ENCODE data around the gene PILRB. TPM values are rescaled to one million over a fixed set of nuclear protein-coding genes. Genes with fewer than 3 reads are reported as not detected.
A peak's percentile ranks its signal among the peaks of the same experiment; 100 is the strongest.

The PILRB gene
- total RNA-seq, 1 experiment from 2014 or later: 60.2 TPM

- TF ChIP-seq JUND (IDR thresholded peaks at IDR 0.05) (no peak), SRF (IDR thresholded peaks at IDR 0.05; ENCODE audit: low read depth) (no peak), ZFX (IDR thresholded peaks at IDR 0.05) (no peak), CBX3 (IDR thresholded peaks at IDR 0.05; ENCODE audit: low read depth) (no peak), ZNF274 (IDR thresholded peaks at IDR 0.05; ENCODE audit: low read depth, low read length) (no peak)
- H3K9ac ChIP-seq (ENCODE audit: low read length): no peak overlapping the region
- BruUV-seq (replicated peaks): TSS peak; percentile 1
- intact Hi-C loops (cut with micrococcal nuclease): no loop called here
- no peak overlapping the region for H3K27ac ChIP-seq (ENCODE audit: low read depth, low read length)
- H4K20me1 ChIP-seq (ENCODE audit: insufficient read depth): no peaks in the 10 kb centered on the region
- H3K9me3 ChIP-seq (ENCODE audit: control insufficient read depth in 1 of 2, insufficient read depth in 1 of 2, low read depth in 1 of 2, low read length in 2 of 2): no peaks in the 10 kb centered on the region
- no peaks in the 10 kb centered on the region for H3K4me1 ChIP-seq (ENCODE audit: control insufficient read depth in 1 of 2, insufficient read depth in 2 of 2, low read length in 2 of 2)
- H3K27me3 ChIP-seq (ENCODE audit: insufficient read depth, low read length): no peaks in the 10 kb centered on the region
- H3K36me3 ChIP-seq (ENCODE audit: control insufficient read depth in 1 of 2, insufficient read depth in 2 of 2, low read length in 2 of 2): peaks cover 40 to 69% of the 10 kb centered on the region in 2 experiments
- ChIA-PET RAD21 (ENCODE audit: low non-redundant PET in 1 of 2, low total read pairs in 2 of 2, uncharacterized antibody in 2 of 2, unreplicated experiment in 2 of 2) (no interaction called here), CTCF (no interaction called here), POLR2A (no interaction called here)
- DNase-seq (ENCODE audit: low read depth, low spot score): no peak
- H3K4me2 ChIP-seq (ENCODE audit: low read length): no peak overlapping the region
- no peak overlapping the region for H3K4me3 ChIP-seq (replicated peaks in 1 of 2; ENCODE audit: low read depth in 1 of 2, low read length in 2 of 2)
- no peak for ATAC-seq
- H3K79me2 ChIP-seq (ENCODE audit: insufficient read depth, low read length): peaks cover 2% of the 10 kb centered on the region; the same call in 1 of the 2 replicates
- no peak overlapping the region for H2AFZ ChIP-seq (ENCODE audit: low read depth, low read length, poor library complexity, severe bottlenecking)
- no peaks in the 10 kb centered on the region for H3K9me2 ChIP-seq (ENCODE audit: insufficient read depth)
Observed at GRCh38 chr7:100358857-100359212, 918 bp downstream of the PILRB start.

- CTCF ChIA-PET: no interaction called here
- Histone ChIP-seq H3K79me2 (ENCODE audit: insufficient read depth, low read length) (no peaks in the 10 kb centered on the region), H3K27ac (ENCODE audit: low read depth, low read length) (no peak overlapping the region), H2AFZ (ENCODE audit: low read depth, low read length, poor library complexity, severe bottlenecking) (no peak overlapping the region), H3K9ac (ENCODE audit: low read length) (no peak overlapping the region), H3K27me3 (ENCODE audit: insufficient read depth, low read length) (no peaks in the 10 kb centered on the region), H3K4me3 (replicated peaks in 1 of 2; ENCODE audit: low read depth in 1 of 2, low read length in 2 of 2) (no peak overlapping the region), H3K4me2 (ENCODE audit: low read length) (no peak overlapping the region), H4K20me1 (ENCODE audit: insufficient read depth) (no peaks in the 10 kb centered on the region), H3K36me3 (ENCODE audit: control insufficient read depth in 1 of 2, insufficient read depth in 2 of 2, low read length in 2 of 2) (peaks cover 31 to 55% of the 10 kb centered on the region in 2 experiments), H3K4me1 (ENCODE audit: control insufficient read depth in 1 of 2, insufficient read depth in 2 of 2, low read length in 2 of 2) (no peaks in the 10 kb centered on the region), H3K9me2 (ENCODE audit: insufficient read depth) (no peaks in the 10 kb centered on the region), H3K9me3 (ENCODE audit: control insufficient read depth in 1 of 2, insufficient read depth in 1 of 2, low read depth in 1 of 2, low read length in 2 of 2) (no peaks in the 10 kb centered on the region)
- intact Hi-C loops (cut with micrococcal nuclease): no loop called here
- RAD21 ChIA-PET (ENCODE audit: low non-redundant PET in 1 of 2, low total read pairs in 2 of 2, uncharacterized antibody in 2 of 2, unreplicated experiment in 2 of 2): no interaction called here
- BruUV-seq (replicated peaks): no TSS peak
- DNase-seq (ENCODE audit: low read depth, low spot score): no peak
- ATAC-seq: no peak
- no peak for TF ChIP-seq EZH2 (IDR thresholded peaks at IDR 0.05)
- TF ChIP-seq, protein P1, sequence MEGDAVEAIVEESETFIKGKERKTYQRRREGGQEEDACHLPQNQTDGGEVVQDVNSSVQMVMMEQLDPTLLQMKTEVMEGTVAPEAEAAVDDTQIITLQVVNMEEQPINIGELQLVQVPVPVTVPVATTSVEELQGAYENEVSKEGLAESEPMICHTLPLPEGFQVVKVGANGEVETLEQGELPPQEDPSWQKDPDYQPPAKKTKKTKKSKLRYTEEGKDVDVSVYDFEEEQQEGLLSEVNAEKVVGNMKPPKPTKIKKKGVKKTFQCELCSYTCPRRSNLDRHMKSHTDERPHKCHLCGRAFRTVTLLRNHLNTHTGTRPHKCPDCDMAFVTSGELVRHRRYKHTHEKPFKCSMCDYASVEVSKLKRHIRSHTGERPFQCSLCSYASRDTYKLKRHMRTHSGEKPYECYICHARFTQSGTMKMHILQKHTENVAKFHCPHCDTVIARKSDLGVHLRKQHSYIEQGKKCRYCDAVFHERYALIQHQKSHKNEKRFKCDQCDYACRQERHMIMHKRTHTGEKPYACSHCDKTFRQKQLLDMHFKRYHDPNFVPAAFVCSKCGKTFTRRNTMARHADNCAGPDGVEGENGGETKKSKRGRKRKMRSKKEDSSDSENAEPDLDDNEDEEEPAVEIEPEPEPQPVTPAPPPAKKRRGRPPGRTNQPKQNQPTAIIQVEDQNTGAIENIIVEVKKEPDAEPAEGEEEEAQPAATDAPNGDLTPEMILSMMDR (IDR thresholded peaks at IDR 0.05 in 2 of 3, conservative IDR thresholded peaks at IDR 0.05 in 1 of 3; ENCODE audit: borderline replicate concordance in 1 of 3, insufficient read depth in 1 of 3, low read depth in 2 of 3, low read length in 2 of 3): no peak
- TF ChIP-seq ZFX (IDR thresholded peaks at IDR 0.05): no peak
- TF ChIP-seq CBX3 (IDR thresholded peaks at IDR 0.05; ENCODE audit: low read depth): no peak
- no peak for TF ChIP-seq EGR1 (IDR thresholded peaks at IDR 0.05; ENCODE audit: low read depth)
- no peak for TF ChIP-seq POLR2AphosphoS5 (IDR thresholded peaks at IDR 0.05; ENCODE audit: low read depth, low read length)
- no peak for TF ChIP-seq TCF7L2 (IDR thresholded peaks at IDR 0.05; ENCODE audit: borderline replicate concordance, extremely low read depth, insufficient read depth, insufficient read length)
- POLR2A ChIA-PET: no interaction called here
Observed at GRCh38 chr7:100360135-100360854, 2.4 kb downstream of the PILRB start.
